BJ (cell line): ENCODE measurements around the gene PPP2R5E. TPM values are rescaled to one million over a fixed set of nuclear protein-coding genes. Genes with fewer than 3 reads are reported as not detected.
"Not testable (repeated sequence)": the region's sequence is repeated elsewhere in the genome, so short reads cannot be mapped to it uniquely, and the experiment has no call there.

ENCODE experiments used
- CTCF ChIA-PET: fragments of 350-600 bp; formaldehyde crosslinking; extraction: SDS; loops from one replicate; lab custom pipeline; 2021; ENCODE audit warnings: antibody characterized with exemption, inconsistent platforms; lab: Yijun Ruan, JAX
- POLR2A ChIA-PET: fragments of 300-600 bp; sonication (Branson Sonifier 250); formaldehyde crosslinking; extraction: SDS; loops from one replicate; lab custom pipeline; 2021; ENCODE audit warnings: antibody characterized with exemption; lab: Charles Lee
- DNase-seq: peaks from one replicate; pipeline ENCODE4 v3.0.0-alpha.2; 2011; ENCODE audit warnings: low read depth
- H3K27me3 ChIP-seq: 2 replicates; pipeline ENCODE4 v1.6.0; 2011; ENCODE audit warnings: low read length; ENCODE audit not compliant: control insufficient read depth, insufficient read depth
- H3K36me3 ChIP-seq: 2 replicates; pipeline ENCODE4 v1.5.1; 2011; ENCODE audit warnings: low read length; ENCODE audit not compliant: control insufficient read depth, insufficient read depth
- H3K4me3 ChIP-seq: 2 replicates; pipeline ENCODE4 v1.5.1; 2011; ENCODE audit warnings: low read depth, mild to moderate bottlenecking, control low read depth, low read length
- CTCF ChIP-seq: IDR thresholded peaks from 2 replicates; pipeline ENCODE4 v1.5.1; 2011; ENCODE audit warnings: low read depth, mild to moderate bottlenecking, control low read depth, inconsistent platforms, low read length, moderate library complexity; ENCODE audit not compliant: insufficient read depth
- polyA plus RNA-seq: library from polyadenylated mRNA; depleted of rRNA; stranded (reverse); fragments of >200 nt; gene quantifications from 2 replicates; pipeline ENCODE4 v1.2.3, GENCODE V29; 2011

PPP2R5E gene
- polyA plus RNA-seq, 1 experiment: 4.8 TPM

- ChIA-PET CTCF (interaction anchor here (2.1 kb wide), 1 partner anchor 10 kb away, joined by 8 read pairs; no protein-coding TSS in a partner anchor), POLR2A (no interaction called here)
- H3K36me3 ChIP-seq: peaks cover 3% of the 10 kb centered on the region; the same call in 1 of the 2 replicates
- DNase-seq: no peak
- H3K27me3 ChIP-seq: no peaks in the 10 kb centered on the region
- no peak for TF ChIP-seq CTCF
- no peak overlapping the region for H3K4me3 ChIP-seq
Observed at GRCh38 chr14:63378444-63378843, 164.7 kb downstream of the PPP2R5E start.

- H3K4me3 ChIP-seq: no peak overlapping the region
- ChIA-PET POLR2A (no interaction called here), CTCF (interaction anchor here (0.8 kb wide), 1 partner anchor 395 kb away, joined by 3 read pairs; no protein-coding TSS in a partner anchor)
- no peak for DNase-seq
- H3K36me3 ChIP-seq: no peaks in the 10 kb centered on the region
- no peak for TF ChIP-seq CTCF
- H3K27me3 ChIP-seq: no peaks in the 10 kb centered on the region
Observed at GRCh38 chr14:63375769-63376168, 167.4 kb downstream of the PPP2R5E start.

GRCh38 chr14:63371613-63372012 lies 171.6 kb downstream of the PPP2R5E start:
- H3K4me3 ChIP-seq, H3K27me3 ChIP-seq, H3K36me3 ChIP-seq, POLR2A ChIA-PET, DNase-seq: not testable (repeated sequence)
- CTCF ChIA-PET: interaction anchor here (0.7 to 0.9 kb wide), 2 partner anchors 96 to 1192 kb away, joined by 3 read pairs; no protein-coding TSS in a partner anchor

GRCh38 chr14:63371033-63371432 lies 172.1 kb downstream of the PPP2R5E start:
- H3K4me3 ChIP-seq: no peak overlapping the region
- no peaks in the 10 kb centered on the region for H3K27me3 ChIP-seq
- H3K36me3 ChIP-seq: no peaks in the 10 kb centered on the region
- ChIA-PET POLR2A (no interaction called here), CTCF (interaction anchor here (0.6 to 0.9 kb wide), 4 partner anchors 20 to 1192 kb away, joined by 3 read pairs; no protein-coding TSS in a partner anchor)
- no peak for TF ChIP-seq CTCF
- no peak for DNase-seq

GRCh38 chr14:63367742-63368364 lies 175.3 kb downstream of the PPP2R5E start:
- Histone ChIP-seq H3K36me3 (no peaks in the 10 kb centered on the region), H3K27me3 (no peaks in the 10 kb centered on the region), H3K4me3 (no peak overlapping the region)
- DNase-seq: no peak
- CTCF ChIA-PET: no interaction called here
- TF ChIP-seq CTCF: peak; percentile 8; the same call in 1 of the 2 replicates
- POLR2A ChIA-PET: no interaction called here

- CTCF ChIA-PET: no interaction called here
Observed at GRCh38 chr14:63362389-63362819, 180.8 kb downstream of the PPP2R5E start.

More at GRCh38 chr14:63362389-63362819, 180.8 kb downstream of the PPP2R5E start:
- TF ChIP-seq CTCF: no peak
- H3K27me3 ChIP-seq: no peaks in the 10 kb centered on the region
- no peak for DNase-seq
- no peaks in the 10 kb centered on the region for H3K36me3 ChIP-seq
- POLR2A ChIA-PET: no interaction called here
- H3K4me3 ChIP-seq: no peak overlapping the region
